K562 (cell line): ENCODE measurements around the gene C17orf50. TPM values are rescaled to one million over a fixed set of nuclear protein-coding genes. Genes with fewer than 3 reads are reported as not detected.

Experiments used
- HOMEZ ChIP-seq: fragments of 250-450 bp; sonication (Bioruptor Pico); IDR thresholded peaks from 2 replicates; pipeline ENCODE4 v1.4.0; 2020; ENCODE audit warnings: mild to moderate bottlenecking, moderate library complexity
- NCOA2 ChIP-seq, 2 experiments: fragments of 450-650 bp; IDR thresholded peaks; 2 replicates each; pipeline ENCODE4 v1.6.1; 2018; ENCODE audit warnings: mild to moderate bottlenecking in 2 of 2, moderate library complexity in 1 of 2; ENCODE audit not compliant: partially characterized antibody in 2 of 2
- PHF20 ChIP-seq: fragments of 450-650 bp; IDR thresholded peaks from 2 replicates; pipeline ENCODE4 v1.6.1; 2018; ENCODE audit not compliant: partially characterized antibody
- RBM14 ChIP-seq: fragments of 200-400 bp; formaldehyde crosslinking; IDR thresholded peaks from 2 replicates; pipeline ENCODE4 v1.6.1; 2018; ENCODE audit warnings: low read depth, mild to moderate bottlenecking, low read length, moderate library complexity, borderline replicate concordance; ENCODE audit not compliant: insufficient read depth
- RBM15 ChIP-seq: fragments of 200-400 bp; formaldehyde crosslinking; IDR thresholded peaks from 2 replicates; pipeline ENCODE4 v1.6.1; 2018; ENCODE audit warnings: mild to moderate bottlenecking, low read length, moderate library complexity; ENCODE audit not compliant: insufficient read depth
- YY1 ChIP-seq, 3 experiments: IDR thresholded peaks; 2 replicates each; pipeline ENCODE4 v1.6.1; 2011; ENCODE audit warnings: low read length in 2 of 3, mild to moderate bottlenecking in 2 of 3, moderate library complexity in 2 of 3, borderline replicate concordance in 1 of 3, control low read depth in 1 of 3, low read depth in 1 of 3; ENCODE audit not compliant: insufficient read depth in 3 of 3, insufficient replicate concordance in 2 of 3, control insufficient read depth in 1 of 3, insufficient read length in 1 of 3; ENCODE audit errors: extremely low read depth in 1 of 3
- ZNF57 ChIP-seq: fragments of 450-650 bp; formaldehyde crosslinking; IDR thresholded peaks from 2 replicates; pipeline ENCODE4 v1.4.0; 2020; ENCODE audit warnings: mild to moderate bottlenecking, moderate library complexity
- ZNF699 ChIP-seq: fragments of 250-450 bp; sonication (Bioruptor Pico); IDR thresholded peaks from 2 replicates; pipeline ENCODE4 v1.8.0; 2021; ENCODE audit warnings: mild to moderate bottlenecking, moderate library complexity; ENCODE audit not compliant: insufficient replicate concordance
- polyA plus RNA-seq, 8 experiments: library from polyadenylated mRNA; depleted of rRNA in 4 of 8; stranded (reverse) in 5 of 8; unstranded in 3 of 8; fragments of >200 nt; fragmentation: Nextera tagmentation in 2 of 8; fragmentation: Illumina TruSeq in 1 of 8; extraction: Ambion mirVana in 2 of 8; extraction: Trizol in 1 of 8; gene quantifications; 2 replicates each; pipeline versions ENCODE4 v1.2.1 to v1.2.3, GENCODE V29; 2011 to 2014; ENCODE audit warnings: inconsistent platforms in 1 of 8, missing spikeins in 1 of 8
- total RNA-seq, 7 experiments: library from RNA; depleted of rRNA in 6 of 7; stranded (reverse); fragments of >200 nt in 6 of 7; fragmentation: Illumina TruSeq in 2 of 7; extraction: Trizol in 2 of 7; gene quantifications; 2 replicates each; pipeline versions ENCODE4 v1.2.1 to v1.2.3, GENCODE V29; 2011 to 2021; ENCODE audit warnings: low replicate concordance in 1 of 7
- TF ChIP-seq, protein P1 (sequence below): sonication (generic); formaldehyde crosslinking; IDR thresholded peaks from 2 replicates; pipeline ENCODE4 v1.8.0; 2023; ENCODE audit warnings: mild to moderate bottlenecking, missing genetic modification reagents
- TF ChIP-seq, protein P2 (sequence below): fragments of 250-450 bp; sonication (Bioruptor Pico); IDR thresholded peaks from 2 replicates; pipeline ENCODE4 v1.4.0; 2020; ENCODE audit warnings: mild to moderate bottlenecking, moderate library complexity, borderline replicate concordance

The C17orf50 gene
- total and polyA plus RNA-seq, 9 of the 15 experiments (the other 6 are each of a cell fraction or from before 2014, with no cell fraction given), result not detected

- no peak for TF ChIP-seq YY1 (IDR thresholded peaks at IDR 0.05; ENCODE audit: borderline replicate concordance in 1 of 3, control insufficient read depth in 1 of 3, extremely low read depth in 1 of 3, insufficient read depth in 3 of 3, insufficient read length in 1 of 3, insufficient replicate concordance in 2 of 3, low read depth in 1 of 3, low read length in 2 of 3)
- TF ChIP-seq ZNF57, result no peak
- TF ChIP-seq RBM15, result no peak
- TF ChIP-seq, protein P1, sequence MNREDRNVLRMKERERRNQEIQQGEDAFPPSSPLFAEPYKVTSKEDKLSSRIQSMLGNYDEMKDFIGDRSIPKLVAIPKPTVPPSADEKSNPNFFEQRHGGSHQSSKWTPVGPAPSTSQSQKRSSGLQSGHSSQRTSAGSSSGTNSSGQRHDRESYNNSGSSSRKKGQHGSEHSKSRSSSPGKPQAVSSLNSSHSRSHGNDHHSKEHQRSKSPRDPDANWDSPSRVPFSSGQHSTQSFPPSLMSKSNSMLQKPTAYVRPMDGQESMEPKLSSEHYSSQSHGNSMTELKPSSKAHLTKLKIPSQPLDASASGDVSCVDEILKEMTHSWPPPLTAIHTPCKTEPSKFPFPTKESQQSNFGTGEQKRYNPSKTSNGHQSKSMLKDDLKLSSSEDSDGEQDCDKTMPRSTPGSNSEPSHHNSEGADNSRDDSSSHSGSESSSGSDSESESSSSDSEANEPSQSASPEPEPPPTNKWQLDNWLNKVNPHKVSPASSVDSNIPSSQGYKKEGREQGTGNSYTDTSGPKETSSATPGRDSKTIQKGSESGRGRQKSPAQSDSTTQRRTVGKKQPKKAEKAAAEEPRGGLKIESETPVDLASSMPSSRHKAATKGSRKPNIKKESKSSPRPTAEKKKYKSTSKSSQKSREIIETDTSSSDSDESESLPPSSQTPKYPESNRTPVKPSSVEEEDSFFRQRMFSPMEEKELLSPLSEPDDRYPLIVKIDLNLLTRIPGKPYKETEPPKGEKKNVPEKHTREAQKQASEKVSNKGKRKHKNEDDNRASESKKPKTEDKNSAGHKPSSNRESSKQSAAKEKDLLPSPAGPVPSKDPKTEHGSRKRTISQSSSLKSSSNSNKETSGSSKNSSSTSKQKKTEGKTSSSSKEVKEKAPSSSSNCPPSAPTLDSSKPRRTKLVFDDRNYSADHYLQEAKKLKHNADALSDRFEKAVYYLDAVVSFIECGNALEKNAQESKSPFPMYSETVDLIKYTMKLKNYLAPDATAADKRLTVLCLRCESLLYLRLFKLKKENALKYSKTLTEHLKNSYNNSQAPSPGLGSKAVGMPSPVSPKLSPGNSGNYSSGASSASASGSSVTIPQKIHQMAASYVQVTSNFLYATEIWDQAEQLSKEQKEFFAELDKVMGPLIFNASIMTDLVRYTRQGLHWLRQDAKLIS (CRISPR knock-in tag), result no peak
- TF ChIP-seq HOMEZ (CRISPR knock-in tag), result no peak
- no peak for TF ChIP-seq ZNF699 (CRISPR knock-in tag)
- TF ChIP-seq, protein P2, sequence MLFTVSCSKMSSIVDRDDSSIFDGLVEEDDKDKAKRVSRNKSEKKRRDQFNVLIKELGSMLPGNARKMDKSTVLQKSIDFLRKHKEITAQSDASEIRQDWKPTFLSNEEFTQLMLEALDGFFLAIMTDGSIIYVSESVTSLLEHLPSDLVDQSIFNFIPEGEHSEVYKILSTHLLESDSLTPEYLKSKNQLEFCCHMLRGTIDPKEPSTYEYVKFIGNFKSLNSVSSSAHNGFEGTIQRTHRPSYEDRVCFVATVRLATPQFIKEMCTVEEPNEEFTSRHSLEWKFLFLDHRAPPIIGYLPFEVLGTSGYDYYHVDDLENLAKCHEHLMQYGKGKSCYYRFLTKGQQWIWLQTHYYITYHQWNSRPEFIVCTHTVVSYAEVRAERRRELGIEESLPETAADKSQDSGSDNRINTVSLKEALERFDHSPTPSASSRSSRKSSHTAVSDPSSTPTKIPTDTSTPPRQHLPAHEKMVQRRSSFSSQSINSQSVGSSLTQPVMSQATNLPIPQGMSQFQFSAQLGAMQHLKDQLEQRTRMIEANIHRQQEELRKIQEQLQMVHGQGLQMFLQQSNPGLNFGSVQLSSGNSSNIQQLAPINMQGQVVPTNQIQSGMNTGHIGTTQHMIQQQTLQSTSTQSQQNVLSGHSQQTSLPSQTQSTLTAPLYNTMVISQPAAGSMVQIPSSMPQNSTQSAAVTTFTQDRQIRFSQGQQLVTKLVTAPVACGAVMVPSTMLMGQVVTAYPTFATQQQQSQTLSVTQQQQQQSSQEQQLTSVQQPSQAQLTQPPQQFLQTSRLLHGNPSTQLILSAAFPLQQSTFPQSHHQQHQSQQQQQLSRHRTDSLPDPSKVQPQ (CRISPR knock-in tag), result no peak
- TF ChIP-seq PHF20, result no peak
- no peak for TF ChIP-seq RBM14
- TF ChIP-seq NCOA2 (IDR thresholded peaks at IDR 0.05; ENCODE audit: partially characterized antibody in 2 of 2), result no peak
These were observed 27.9 kb upstream of the C17orf50 start (continued) for GRCh38 chr17:35732806-35733136.
